Measurements from ENCODE around the gene GPATCH8.

Gene GPATCH8

DNA sequence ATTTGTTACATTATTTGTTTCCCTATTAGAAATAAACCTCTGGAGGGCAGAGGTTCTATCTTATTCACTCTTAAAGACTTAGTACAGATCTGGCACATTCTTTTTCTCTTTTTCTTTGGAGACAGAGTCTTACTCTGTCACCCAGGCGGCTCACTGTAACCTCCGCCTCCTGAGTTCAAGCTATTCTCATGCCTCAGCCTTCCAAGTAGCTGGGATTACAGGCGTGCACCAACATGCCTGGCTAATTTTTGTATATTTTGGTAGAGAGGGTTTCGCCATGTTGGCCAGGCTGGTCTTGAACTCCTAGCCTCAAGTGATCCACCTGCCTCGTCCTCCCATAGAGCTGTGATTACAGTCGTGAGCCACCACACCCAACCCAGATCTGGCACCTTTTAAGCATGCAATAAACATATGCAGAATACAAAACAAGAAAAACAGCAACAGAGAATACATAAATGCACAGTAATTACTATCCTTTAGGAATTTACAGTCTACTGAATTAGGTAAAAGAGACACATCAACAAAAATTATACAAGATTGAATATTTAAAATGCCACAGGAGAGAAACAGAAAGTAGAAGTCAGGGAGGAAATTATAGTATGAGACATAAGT is 52.1 kb downstream of the GPATCH8 start:
- no peak for DNase-seq

DNA sequence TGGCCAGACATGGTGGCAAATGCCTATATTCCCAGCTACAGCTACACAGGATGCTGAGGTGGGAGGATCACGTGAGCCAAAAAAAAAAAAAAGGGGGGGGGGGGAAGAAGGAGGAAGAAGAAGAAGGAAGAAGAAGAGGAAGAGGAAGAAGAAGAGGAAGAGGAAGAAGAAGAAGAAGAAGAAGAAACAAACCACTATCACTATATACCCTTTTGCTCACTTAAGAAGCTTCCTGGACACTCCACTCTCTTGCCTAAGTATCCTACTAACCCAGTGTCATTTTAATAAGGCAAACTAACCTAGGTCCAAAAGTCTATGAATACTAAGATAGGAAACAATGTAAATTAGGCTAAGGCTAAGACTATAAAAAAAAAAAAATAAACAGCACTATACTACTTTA is 54.8 kb downstream of the GPATCH8 start:
- DNase-seq: peak in 1 of 4 experiments; percentile 9

DNA sequence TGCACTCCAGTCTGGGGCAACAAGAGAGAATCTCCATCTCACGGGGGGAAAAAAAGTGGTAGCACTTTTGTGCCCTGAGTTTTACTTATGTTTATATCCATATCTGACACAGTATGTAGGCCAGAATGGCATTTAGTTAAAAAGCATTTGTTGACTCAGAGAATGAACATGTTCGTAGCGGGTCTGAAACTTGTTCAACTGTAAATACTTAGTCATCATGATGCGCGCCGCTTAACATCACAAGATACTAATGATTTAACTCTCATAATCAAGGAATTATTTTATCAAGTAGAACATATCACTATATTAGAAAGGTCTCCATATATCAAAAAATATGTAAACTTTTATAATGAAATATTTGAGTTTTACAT is 58.5 kb downstream of the GPATCH8 start:
- DNase-seq: no peak

DNA sequence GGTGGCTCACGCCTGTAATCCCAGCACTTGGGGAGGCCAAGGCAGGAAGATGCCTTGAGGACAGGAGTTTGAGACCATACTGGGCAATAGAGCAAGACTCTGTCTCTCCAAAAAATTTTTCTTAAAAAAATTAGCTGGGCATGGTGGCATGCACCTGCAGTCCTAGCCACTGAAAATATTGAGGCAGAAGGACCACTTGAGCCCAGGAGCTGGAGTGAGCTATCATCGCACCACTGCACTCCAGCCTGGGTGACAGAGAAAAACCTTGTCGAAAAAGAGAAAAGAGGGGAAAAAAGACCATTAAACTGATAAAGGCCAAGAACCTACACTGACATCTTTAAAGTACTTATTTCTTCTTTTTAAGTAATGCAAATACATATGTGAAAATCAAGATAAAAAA is 60.4 kb downstream of the GPATCH8 start:
- no peak for DNase-seq

DNA sequence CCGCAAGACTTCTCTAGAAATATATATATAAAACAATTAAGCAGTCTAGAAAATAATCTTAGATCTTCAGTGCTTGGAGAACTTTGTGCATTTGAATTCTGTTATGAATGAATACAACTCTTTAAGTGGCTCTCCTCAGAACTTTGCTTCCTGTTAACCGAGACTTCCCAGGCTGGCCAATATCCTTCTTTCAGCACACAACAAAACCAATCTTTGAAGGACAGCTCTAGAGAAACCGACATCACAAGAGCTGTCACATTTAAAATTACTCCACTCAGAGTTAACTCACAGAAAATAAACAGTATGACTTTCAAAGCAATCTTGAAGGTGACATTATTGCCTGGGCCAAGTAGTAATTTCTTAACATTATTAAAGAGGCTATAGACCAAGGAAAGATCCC is 64.0 kb downstream of the GPATCH8 start:
- DNase-seq: peak in 1 of 4 experiments; percentile 9

DNA sequence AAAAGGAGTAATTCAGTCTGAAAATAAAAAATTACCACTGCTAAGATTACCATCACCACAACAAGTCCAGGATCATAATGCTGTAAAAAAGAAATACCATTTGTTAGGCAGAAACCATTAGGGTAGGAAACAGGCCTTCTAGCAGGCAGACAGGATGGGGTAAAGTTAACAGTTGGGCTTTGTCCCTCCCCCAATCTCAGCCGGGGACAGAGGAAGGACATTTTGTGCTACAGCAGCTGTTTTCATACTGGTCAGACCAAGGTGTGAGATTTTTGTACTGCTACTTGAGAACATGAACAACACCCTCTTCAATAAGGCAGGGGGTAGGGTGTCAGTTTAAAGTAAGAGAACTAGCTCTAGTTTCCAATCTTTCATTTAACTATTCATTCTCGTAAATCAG is 64.6 kb downstream of the GPATCH8 start:
- DNase-seq: no peak

DNA sequence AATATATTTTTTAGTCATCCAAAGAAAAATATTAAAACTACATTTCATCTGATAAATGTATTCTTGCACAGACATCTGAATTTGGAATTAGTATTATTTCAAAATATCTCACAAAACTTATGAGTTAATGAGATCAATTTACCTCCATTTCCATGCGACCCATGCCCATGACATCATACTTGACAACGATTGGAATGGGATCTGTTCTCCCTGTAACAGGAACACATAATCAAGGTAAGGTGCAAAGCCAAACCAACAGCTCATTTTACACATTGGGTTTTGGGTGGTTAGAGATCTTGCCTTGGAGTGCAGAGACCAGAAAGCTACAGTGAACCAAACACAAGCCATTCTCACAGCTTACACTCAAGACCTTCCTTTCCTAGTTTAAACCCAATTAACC is 66.9 kb downstream of the GPATCH8 start:
- DNase-seq: no peak

DNA sequence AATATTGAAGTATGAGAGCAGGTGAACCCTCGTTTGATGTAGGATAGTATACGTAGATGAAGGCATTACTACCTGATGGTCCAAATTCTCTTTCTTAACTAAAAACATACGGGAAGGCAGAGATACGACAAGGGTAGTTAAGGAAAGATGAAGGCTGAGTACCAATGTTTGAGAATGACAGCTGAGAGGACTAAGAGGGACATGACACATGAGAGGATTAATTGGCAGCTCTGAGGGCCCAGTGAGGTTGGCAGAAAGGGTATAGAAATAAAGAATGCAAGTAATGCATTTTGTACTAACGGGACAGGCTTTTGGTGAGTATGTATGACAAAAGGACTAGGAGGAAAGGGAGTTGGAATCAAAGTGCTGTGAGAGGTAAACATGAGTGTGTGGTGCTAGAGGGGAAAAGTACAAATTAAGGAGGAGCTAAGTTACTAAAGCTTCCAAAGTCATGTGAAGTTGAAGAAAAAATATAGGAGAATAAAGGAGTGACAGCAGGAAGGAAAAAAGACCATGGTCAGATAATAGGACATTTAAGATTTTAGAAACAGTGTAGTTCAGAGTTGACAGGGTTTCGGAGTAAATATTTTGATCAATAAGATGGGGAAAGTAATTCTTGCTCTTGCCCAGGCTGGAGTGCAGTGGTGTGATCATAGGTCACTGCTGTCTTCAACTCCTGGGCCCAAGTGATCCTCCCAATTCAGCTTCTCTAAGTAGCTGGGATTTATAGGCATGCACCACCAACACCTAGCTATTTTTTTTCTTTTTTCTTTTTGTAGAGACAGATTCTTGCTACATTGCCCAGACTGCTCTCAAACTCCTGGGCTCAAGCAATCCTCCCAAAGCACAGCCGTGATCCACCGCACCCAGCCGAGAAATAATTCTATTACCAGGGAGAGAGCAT is 70.7 kb downstream of the GPATCH8 start:
- no peak for DNase-seq

DNA sequence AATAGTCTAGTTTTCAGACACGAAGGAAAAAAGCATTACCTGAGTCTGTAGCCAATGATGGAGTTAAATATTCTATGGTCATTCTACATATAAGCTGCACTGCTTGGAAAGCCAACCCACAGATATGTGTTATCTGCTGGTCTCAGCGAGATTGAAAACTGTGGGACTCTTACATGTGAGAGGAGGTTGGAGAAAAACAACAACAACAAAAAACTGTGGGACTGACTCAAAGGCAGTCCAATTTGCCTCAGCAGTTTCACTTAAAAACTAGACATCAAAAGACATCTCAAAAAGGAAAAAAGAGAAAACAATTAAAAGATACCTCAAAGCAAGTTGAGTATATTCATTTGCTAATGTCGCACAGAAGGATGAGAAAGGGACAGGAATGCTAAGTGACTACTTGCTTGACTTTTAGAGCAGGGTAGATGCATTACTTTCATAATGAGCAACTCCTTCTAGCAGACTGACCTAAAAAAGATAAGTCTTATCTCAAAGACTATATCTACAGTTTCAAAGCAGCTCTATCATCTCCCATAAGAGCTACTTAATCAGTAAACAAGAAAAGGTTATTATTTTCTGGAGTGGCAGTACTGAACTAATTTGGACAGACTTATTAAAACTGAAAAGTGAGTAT is 78.3 kb downstream of the GPATCH8 start:
- no peak for DNase-seq

DNA sequence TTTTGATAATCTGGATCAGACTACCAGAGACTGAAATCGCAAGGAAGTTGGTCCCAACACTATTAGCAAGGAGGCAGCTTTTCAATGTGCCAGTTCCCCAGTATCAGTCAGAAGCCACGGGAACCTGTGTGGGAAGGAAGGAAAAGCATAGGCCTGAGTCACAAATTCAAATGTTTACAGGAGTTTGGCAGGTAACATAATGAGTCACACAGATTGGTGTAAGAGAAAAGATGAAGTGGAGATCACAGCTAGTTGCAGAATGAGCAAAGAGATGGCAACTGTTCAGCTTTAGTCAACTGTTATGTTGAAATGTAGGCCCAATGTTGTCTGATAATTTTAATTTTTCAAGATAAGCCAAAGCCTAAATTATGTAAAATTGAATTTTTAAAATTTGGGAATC is 85.7 kb downstream of the GPATCH8 start:
- no peak for DNase-seq

DNA sequence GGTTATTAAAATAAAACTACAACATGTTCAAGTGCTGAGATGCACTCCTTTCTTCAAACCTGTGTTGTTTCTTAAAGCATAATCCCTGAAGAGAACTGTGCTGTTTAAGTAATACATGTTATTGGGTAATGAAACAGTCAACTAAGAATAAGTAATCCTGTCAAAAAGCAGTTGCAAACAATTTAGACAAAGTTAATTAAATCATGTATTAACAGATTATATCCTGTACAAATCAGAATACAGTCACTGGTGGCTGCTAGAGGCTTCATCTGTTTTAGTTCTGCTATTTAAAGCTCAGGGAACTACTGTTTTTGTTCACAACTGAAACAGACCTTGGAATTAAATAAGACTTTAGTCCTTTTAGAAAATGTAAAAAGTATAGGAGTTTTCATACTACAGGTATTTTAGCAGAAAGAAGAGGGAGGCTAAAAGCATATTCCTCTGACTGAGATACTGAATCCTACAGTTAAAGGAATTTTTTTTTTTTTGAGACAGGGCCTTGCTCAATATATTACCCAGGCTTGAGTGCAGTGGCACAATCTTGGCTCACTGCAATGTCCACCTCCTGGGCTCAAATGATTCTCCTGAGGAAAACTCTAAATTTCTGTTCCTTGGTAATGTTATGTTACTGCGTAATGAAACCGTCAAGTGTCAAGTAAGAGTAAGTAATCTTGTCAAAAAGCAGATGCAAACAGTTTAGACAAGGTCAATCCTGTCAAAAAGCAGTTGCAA is 86.5 kb downstream of the GPATCH8 start:
- DNase-seq: no peak

DNA sequence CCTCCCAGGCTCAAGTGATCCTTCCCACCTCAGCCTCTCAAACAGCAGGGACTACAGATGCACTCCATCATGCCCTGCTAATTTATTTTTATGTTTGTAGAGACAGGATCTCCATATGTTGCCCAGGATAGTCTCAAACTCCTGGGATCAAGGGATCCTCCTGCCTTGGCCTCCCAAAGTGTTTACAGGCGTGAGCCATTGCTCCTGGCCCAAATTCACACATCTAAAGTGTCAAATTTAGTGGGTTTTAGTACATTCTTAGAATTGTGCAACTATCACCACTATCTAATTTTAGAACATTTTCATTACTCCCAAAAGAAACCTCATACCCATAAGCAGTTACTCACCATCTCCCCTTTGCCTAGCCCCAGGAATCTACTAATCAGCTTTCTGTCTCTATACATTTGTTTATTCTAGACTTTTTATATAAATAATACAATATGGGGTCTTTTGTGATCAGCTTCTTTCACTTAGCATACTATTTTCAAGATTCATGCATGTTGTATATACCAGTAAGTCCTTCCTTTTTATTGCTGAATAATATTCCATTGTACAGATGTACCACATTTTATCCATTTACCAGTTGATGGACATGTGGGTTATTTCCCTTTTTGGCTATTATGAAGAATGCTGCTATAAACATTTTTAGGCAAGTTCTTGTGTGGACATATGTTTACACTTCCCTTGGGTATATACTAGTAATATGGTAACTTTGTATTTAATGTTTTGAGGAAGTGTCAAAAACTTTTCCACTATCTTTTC is 88.6 kb downstream of the GPATCH8 start:
- peak in 2 of 4 experiments; percentile 19 to 26 for DNase-seq

DNA sequence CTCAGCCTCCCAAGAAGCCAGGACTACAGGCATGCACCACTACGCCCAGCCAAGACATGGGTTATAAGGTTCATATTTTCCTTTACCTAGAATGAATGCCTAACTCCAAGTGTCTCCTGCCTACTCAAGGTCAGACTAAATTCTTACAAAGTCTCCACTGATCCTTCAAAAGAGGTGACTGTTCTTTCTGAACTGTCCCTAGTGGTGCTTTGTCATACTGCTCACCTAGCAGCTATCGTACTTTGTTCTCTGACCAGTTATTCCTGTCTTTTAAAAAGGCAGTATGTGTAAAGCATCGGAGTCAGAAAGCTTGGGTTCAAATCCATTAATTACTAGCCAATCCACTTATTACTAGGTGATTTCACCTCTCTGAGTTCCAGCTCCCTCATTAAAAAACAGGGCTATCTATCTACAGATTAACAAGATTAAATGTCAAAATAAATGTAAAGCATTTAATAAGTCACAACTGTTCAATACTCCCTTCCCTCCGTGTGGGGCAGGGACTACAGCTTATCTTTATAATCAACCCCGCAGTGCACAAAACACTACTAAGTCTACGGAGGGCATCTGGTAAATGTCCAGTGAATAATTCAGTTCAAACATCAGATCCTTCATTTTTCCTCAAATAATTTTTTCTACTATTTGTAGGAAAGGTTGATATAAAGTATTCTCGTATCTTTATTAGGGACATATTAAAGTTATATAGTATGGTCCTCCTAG is 93.7 kb downstream of the GPATCH8 start:
- no peak for DNase-seq

DNA sequence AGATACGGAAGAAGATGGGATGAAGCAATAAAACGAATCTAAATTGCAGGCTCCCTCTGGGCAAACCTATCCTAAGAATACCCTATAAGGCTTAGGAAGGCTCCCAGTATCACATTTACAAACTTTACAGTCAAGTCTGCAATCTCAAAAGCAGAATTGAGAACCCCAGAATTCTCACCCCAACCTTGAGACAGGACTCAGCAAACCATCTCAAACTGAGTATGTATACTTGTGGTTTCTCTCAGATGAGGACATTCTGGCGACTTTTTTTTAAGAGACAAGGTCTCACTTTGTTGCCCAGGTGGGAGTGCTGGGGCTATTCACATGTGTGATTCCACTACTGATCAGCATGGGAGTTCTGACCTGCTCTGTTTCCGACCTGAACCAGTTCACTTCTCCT is 94.4 kb downstream of the GPATCH8 start:
- no peak for DNase-seq

DNA sequence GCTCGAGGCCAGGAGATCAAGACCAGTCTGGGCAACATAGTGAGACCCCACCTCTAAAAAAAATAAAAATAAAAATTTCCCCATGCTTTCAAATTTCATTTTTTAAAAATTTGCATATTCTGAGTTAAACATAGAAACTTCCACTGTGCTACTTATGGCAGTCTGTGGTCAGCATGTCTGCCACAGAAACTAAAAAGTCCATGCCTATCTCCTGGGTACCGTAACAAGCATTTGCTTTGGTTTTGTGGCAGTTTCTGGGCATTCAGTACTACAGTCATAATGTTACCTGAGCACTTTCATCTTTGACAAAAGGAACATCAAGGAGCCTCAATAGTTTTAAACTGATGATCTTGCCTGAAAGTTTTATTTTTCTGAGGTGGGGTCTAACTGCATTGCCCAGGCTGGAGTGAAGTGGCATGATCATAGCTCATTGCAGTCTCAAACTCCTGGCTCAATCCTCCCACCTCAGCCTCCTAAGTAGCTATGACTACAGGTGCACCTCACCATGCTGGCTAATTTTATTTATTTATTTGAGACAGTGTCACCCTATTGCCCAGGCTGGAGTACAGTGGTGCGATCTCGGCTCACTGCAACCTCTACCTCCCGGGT is 100.5 kb downstream of the GPATCH8 start:
- DNase-seq: no peak

DNA sequence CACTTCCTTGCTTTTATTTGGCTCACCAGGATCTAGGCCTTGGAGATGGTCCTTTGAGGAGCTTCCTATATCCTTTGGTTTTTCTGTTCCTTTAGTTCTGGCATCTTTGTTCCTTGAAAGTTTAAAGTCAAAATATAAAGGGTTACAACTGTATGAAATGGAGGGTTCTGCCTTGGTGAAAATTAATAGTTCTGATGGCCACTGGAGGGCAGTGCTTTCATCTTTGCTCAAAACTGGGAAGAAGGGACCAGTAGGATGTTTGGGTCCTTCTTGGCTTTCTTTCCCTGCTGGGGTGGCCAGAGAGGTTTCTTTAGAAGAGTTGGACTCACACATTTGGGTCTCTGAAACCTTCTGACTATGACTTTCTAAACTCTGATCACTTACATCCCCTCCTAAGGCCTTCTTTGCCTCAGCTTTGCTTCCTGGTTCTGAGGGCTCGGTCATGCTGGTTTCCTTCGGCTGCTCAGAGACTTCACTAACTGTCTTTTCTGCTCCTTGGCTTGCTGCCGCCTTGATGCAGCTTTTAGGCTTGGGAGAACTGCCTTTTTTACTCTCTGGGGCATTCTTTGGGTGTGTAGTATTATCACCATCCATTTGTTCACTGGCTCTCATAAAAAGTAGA is 102.9 kb downstream of the GPATCH8 start:
- DNase-seq: peak in 3 of 4 experiments; percentile 21 to 37 (median 33)

DNA sequence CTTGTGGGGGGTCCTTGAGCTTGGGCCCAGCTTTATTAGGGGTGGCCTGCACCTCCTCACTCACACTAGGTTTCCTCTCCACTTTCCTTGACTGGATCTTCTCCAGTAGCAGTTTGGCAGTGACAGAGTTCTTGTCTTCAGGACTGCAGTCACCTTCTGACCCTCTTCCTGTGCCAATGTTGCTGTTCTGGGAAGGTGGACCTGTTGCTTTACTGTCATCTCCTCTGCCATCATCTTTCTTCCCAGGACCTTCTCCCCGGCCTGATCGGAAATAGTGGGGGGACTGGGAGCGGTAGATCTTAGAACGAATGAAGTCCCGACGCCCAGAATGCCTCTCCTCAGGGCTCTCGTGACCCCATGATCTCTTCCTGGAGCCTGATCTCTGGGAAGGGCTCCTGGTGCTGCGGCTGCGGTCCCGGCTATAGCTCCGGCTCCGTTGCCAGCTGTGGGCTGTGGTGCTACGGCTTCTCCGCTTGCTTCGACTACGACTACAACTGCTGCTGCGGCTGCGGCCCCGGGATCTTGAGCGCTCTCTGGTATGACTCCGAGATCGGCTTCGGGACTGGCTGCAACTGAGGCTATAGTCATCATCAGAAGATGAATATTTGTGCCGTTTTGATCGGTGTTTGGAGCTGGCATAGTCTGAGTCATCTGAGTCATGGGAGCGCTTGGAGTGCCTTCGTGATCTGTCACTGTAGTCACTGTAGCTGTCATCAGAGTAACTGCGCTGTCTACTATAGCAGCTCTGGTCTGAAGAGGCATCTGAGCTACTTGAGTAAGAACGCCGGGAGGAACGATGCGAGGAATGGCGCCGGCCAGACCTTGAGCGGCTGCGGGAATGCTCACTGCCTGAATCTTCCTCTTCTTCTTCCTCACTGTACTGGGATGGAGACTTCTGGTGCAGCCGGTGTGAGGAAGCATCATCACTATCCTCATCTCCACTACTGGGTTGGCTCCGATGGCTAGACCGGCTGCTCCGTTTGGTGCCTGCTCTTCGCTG is 104.2 kb downstream of the GPATCH8 start:
- no peak for DNase-seq

DNA sequence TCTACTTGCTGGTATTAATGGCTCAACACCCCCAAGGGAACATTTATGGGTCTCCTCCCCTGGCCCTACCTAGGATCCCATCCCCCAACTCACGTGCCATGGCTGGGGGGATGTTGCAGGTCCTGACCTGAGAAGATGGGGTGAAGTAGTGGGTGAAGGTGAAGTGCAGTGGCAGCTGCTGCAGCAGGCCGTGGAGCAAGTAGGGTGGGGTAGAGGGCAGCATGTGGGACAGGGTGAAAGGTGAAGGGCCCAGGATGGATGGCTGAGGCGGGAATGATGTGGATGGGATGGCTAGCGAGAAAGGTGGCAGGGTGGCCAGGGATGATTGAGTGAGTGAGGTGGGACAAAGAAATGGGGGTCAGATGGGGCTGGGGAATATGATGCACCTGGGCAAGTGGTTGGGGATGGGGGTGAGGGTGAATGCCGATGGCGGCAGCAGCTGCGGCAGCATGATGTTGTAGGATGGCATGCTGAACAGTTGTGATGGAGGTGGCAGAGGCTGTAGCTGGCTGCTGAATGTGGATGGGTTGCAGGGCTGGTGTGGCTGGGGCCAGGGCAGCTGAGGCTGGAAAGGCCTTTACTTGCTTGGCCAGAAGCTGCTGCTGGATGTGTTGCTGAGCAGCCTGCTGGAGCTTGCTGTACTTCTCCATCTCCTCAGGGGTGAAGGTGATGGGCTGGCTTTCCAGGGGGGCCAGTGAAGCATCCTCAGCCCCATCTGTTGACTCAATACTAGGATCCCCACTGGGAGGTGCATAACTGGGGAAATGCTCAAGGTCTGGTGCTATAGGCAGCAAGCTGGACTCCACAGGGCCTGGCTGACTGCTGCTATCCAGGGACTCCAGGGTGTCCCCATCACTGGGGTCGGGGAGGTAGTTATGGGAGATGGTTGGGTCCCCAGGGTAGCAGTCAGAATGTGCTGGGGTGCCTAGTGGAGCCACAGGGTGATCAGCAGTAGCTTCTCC is 105.4 kb downstream of the GPATCH8 start:
- DNase-seq: no peak
